HG03575 (cell line): ENCODE results near the gene FAM204A.

Experiments used
- ATAC-seq: cut with Tn5 transposase; IDR thresholded peaks from one replicate; pipeline ENCODE4 v1.9.1; 2021; ENCODE audit not compliant: unreplicated experiment, insufficient number of reproducible peaks, low FRiP score; ENCODE audit errors: extremely low read depth

Gene FAM204A

DNA sequence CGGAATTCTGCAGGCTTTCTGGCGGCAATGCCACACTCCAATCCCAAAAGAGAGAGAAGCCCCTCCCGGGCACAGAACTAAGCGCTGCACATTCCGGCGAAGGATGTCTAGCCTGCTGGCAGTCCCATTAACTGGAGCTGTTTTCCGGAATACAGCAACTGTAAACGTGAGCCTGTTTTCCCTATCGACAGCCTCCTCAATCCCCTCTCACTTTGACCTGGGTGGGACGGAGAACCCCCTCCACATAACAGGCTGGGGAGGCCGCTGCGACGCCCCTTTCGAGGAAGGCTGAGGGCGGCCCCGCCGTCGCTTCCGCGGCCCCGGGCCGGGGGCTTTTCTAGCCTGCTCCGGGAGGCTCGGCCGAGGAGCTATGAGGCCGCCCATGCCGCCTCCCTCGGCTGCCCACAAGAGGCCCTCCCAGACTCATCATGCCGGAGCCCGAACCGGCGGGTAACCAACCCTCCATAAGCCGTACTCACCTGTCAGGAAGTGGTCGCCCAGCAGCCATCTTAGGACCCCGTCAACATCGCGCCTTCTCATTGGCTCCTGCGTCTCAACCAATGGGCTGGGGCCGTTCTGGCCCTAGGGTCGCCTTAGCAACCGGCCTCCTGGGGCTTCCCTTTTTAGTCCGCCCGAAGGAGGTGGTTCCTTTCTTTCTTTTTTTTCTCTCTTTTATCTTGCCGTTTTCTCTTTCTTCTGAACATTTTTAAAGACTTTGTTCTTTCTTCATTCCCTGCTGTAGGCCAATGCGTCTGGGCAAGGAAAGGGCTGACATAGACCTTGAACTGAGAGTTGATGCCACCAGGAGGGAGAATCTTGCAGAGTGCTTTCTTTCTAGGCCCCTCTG lies at the start of gene FAM204A:
Gene FAM204A (minus strand): TSS at position 534 of the 847 bp plus-strand sequence. CDS start 5,909 bp downstream, outside the sequence.
- ATAC-seq = peak; percentile 99

DNA sequence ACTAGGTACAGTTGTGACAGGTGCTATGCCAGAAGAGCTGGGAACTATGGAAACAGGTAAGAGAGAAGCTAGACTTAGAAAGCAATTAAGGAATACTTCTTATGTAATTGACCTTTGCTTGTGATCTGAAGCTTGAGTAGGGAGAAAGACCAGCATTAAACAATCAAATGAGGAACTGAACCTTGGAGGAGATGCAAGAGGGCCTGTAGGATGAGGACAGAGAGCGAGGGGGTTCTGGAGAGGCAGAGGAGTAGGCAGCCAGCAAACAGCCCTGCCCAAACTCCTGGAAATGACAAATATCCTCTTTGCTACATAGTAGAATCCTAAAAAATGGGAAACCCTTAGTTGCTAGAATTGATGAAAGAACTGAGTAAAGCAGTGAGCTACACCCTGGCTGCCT lies 41.6 kb upstream of the FAM204A start:
- ATAC-seq = no peak

DNA sequence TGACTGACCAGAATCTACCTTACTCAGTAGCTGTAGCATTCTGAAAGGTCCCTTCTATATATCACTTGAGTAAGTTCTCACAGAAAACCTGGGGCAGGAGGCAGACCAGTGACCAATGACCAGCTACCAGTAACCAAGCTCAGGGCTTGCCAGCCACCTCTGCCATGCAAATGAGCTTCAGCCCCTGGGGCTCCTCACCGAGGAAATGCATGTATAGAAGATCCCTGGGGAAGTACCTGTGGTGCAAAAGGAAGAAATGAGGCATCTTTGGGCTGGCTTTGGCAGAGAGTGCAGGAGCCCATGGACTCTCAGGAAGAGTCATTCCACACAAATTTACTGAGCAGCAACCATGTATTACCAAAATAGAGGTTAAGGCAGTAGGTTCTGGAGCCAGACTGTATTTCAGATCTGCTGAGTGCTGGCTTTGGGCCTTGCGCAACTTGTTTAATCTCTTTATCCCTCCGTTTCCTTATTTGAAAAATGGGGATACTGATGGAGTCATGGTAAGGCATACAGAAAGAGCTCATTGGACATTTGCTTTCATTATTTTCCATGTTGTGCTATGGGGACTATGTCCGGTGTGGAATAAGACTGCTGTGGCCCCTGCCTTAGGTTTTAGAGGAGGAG lies 41.1 kb upstream of the FAM204A start:
- no peak for ATAC-seq

DNA sequence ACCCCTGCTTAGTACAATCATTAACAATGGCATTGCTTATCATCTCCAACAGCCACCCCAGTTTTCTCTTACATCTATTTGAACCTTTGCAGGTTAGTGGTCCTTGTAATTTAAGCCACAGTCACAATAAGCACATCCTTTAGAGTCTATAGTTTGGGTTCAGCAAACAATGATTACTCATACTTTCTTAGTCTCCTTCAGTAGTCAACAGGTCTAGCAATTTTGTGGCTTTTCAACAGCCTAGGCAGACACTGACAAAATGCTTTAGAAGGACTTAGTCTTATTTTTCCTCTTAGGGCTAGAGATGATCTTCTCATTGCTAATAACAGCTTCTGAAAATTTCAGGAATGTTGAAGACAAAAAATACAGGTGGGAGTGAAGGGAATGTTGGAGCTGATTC lies 32.3 kb upstream of the FAM204A start:
- ATAC-seq = no peak

DNA sequence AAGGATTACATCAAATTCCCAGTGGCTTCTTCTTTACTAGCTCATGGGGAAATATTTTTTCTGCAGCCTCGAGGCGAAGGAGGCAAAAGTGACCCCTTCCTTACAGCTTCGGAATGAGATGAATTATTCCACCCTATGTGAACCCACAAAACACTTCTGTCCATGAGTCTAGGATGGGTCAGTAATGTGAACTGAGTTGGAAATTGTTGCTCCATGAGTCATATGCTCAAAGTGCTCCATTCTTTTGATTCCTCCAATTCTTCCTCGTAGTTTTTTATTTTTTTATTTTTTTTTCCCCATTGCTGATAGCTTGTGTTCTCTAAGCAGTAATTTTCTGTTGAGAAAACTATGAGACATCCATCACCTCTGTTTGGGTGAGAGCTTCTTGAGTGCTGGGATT lies 31.7 kb upstream of the FAM204A start:
- no peak for ATAC-seq

DNA sequence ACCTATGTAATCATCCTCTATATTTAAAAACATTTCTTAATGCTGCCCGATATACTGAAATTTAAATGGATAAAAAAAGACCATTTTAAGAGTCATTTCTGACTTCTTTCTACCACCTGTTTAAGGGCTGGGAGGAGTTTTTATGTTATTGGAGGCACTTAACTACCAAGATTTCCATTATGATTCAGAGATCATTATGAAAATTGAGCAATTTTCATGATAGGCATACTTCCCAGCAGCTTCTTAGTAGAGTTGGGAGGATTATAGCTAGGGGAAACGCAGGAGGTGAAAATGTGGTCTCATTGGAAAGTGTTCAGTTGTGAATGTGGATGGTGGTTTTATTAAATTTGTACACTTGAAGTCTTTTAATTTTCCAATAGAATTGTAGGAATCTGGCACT lies 28.4 kb upstream of the FAM204A start:
- ATAC-seq = no peak

DNA sequence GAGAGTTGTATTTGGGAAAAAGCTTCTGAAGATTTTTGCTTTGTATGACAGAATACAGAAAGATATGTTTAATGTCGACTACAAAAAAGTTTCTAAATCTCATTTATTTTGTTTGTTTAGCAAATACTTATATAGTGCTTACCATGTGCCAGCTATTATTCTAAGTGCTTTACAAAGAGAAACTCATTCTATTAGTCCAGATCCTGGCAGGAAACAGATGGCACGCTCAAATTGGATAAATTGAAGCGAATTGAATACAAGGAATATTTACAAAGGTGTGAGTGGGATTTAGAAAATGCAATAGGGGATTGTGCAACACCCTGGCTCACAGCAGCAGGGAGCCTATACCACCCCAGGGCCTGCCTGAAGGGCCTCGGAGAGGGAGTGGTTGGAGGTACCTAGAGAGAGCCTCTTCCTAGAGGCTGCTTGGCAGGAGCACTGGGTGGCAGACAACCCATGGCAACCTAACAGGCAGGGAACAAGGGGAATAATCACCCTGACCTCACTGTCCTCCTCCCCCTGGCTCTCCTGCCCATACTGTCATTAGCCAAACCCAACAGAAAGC lies 27.6 kb upstream of the FAM204A start:
- ATAC-seq = no peak

DNA sequence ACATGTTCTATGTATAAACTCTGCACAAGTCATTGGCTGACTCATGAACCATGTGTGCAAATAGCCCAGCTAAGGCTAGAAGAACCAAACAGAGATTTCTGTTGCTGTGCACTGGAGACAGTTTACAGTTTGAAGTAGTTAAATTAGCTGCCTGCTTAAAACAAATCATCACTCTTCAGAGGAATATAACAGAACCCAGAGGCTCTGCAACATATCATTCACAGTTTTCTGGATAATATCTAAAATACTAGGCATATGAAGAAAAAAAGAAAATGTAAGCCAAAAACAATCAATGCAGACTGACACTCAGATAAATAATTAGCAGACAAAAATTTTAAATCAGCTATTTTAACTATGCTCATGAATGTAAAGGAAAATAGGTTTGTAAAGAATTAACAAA lies 23.6 kb upstream of the FAM204A start:
- no peak for ATAC-seq

DNA sequence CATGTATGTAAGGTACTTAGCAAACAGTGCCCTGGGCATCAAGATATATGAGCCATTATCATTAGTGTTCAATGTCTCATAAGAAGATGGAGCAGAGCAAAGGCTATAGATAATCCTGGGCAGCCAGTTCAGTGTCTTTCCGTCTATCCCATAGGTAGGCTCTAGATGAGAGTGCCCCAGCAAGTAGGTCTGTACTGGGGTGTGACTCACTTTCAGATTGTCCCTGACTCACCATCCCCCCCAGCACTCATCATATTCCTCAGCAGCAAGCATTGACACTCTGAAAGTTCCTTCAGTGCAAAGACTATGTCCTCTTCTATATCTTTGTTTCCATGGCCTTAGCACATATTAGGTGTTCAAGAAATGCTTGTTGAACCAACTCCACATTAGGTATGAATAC lies 20.0 kb upstream of the FAM204A start:
- no peak for ATAC-seq

DNA sequence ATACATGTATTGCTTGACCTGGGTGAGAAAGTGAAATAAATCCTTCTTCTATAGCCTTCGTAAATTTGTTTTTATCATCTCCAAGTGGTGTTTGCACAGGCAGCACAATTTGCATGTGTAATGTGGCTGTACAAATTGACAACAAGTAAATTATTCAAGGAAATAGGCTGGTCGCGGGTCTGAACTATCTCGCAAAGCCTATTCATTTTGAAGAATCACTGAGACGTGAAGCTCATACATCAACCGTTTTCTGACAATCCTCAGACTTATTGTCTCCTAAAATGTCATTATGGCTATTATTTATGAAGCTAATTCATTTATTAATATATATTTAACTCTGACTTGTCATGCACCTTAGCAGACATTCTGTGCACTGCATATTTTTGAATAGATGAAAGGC lies 16.2 kb upstream of the FAM204A start:
- ATAC-seq = no peak

DNA sequence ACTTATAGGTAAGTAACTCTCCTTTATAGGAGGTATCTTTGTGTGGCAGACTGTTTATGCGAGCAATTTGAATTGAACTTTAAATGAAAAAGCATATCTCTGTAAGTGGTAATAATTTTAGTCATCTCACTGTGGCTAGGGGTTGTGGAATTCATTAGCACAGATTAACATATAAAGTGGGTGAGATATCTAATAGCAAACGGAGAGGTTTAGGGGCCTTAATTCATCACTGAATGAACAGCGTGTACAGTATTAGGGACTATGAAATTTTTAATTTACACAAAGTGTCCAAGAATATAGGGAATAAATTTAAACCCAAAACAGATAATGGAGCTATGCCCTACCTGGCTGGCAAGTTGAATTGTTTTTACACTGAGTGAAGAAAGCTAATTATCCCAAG lies 15.7 kb upstream of the FAM204A start:
- no peak for ATAC-seq

DNA sequence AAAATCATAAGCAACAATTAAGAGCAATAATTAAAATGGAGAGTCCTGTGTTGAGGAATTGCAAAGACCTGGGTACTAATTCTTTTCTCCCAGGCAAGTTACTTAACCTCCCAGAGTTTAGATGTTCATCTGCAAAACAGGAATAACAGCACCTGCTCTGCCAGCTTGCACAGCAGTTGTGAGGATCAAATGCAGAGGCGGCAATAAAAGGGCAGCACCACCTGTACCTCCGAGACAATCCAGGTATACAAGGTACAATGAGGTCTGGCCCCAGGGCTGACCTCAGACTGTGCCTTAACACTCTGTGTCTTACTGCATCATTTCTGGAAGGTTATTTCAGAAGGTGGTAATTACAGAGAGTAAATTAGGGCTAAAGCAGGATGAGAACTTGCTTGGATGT lies 14.5 kb upstream of the FAM204A start:
- no peak for ATAC-seq

DNA sequence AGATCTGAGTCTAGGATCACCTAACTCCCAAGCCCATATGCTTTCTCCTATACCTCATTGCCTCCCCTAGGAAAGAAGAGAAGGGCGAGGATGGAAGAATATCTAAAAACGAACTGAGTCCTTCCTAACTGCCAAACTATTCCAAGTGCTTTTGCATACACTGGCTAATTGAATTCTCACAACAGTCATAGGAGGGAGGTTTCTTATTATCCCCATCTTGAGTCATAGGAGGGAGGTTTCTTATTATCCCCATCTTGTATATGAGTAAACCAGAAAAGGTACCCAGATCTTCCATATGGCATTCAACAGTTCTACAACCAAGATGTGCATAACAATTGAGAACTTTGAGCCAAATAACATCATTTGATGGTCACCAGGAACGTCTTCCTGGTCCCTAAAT lies 13.1 kb upstream of the FAM204A start:
- no peak for ATAC-seq

DNA sequence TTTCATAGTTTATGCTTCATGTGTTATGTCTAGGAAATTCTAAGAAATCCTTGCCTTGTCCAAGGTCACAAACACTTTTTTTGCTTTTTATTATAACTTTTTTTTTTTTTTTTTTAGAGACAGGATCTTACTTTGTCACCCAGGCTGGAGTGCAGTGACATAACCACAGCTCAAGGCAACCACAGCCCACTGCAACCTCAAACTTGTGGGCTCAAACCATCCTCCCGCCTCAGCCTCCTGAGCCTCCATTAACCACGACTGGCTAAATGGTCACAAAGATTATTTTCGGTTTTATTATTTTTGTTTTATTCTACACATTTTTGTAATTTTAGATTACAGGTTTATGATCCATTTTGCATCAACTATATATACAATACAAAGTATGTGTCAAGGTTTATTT lies 7.1 kb upstream of the FAM204A start:
- no peak for ATAC-seq

DNA sequence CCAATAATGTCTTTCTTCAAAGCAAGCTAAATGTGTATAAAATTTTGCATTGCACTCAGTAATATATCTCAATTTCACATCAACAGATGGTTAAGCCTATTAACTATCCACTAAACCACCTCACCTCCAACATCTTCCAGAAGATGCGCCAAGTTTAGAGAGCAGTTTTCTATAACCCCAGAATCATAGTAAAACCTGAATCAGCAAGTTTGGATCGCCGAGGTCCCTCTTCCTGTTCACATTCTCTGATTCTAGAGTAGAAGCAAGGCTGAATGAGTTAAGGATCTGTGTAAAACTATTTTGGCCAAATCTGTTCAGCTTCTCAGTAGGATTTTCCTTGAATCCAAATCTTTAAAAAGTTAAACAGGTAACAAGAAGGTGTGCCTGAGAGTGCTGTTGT lies 1.4 kb upstream of the FAM204A start:
- ATAC-seq = no peak

DNA sequence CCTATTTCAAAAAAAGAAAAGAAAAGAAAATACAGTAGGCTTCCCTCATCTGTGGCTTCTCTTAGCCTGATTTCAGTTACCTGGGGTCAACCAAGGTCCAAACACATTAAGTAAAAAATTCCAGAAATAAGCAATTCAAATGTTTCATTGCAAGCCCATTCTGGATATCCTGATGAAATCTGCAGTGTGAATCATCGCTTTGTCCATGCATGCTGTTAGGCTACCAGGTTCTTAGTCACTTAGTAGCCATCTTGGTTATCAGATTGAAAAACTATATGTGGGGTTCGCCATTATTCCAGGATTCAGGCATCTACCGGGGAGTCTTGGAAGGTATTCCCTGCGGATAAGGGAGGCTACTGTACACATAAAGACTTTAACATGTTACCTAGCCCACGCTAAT lies 991 bp upstream of the FAM204A start:
- no peak for ATAC-seq

DNA sequence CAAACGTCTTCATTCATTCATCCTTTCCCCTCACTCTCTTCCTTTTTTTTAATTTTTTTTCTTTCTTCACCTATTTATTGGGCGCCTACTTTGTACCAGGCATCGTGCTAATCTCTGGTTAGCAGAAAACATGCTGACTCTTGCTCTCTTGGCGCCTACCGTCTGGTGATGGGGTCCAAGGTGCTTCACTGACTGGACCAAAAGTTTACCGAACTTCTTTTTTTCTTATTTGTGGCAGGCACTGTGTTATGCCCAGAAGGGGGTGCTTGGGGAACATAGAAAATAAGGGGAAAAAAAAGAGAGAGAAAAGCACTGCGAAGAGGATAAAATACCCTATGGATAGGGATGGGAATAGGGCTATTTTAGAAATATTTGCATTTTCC lies 505 bp upstream of the FAM204A start:
- ATAC-seq = no peak

DNA sequence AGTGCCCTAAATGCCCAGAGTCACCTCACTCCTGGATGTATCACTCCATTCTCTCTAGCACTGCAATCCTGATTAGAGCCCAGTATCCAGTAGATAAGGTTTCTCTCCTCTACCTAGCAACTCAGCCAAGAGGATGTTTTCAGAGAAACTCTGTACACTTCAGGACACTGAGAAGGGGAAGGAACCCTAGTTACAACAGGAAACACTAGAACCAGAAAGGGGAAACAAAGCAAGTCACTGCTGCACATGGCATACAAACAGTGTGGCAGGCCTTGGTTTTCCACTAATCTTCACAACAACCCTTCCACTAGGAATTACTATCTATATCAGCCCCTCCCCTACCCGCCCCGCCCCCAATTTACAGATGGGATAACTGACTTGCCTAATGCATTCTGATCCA lies 1.6 kb downstream of the FAM204A start:
- no peak for ATAC-seq

DNA sequence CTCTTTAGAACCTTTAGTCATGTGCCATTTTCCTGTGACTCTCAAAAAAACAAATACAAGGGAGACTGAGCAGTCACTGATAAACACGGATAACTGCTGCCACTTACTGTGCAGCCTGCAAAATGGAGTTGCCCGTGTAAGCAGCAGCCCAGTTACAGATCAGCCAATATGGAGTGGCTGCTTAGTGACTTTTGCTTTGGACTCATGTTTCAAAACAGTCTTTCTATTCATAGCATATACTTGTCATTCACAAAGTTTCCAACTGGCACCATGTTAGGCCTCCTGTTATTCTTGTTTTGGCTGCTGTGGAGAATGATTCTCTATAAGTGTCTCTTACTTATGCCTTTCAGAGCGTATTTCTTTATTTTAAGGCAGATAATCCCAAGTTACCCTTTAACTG lies 3.0 kb downstream of the FAM204A start:
- ATAC-seq = no peak

DNA sequence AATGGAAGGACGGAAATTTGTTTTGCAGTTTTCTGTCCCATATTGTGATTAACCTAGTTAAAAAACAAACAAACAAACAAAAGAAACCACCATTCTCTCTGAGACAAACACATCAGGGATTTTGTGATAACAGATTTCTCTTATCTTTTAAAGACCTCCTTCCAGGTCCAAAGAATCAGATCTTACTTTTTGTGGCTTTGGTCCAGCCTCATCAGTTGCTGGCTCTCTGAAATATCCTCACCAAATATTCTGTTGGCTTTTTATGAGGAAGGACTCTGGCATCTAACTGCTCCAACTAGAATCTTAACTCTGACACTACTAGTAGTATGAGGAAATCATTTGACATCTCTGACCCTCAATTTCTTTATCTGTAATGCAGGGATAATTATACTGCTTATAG lies 4.8 kb downstream of the FAM204A start:
- no peak for ATAC-seq
